Stimulated activated memory B cell treated with anti-CD40 and anti-IgM and Interleukin-4, amounts not matched to agents 10 μg/mL and 1 μg/mL and 100 μg/mL, for 72 hours (primary cell): ENCODE data around the gene ITGA3.

Experiments used
- ATAC-seq: fragments of 150-1000 bp; cut with Tn5 transposase; 2 replicates; pipeline ENCODE4 v1.10.0; 2021
- H3K27ac Mint-ChIP-seq: one replicate; pipeline ENCODE4 v1.8.0; 2022; ENCODE audit warnings: mild to moderate bottlenecking, mixed read lengths
- H3K27me3 Mint-ChIP-seq: one replicate; pipeline ENCODE4 v1.8.0; 2022; ENCODE audit warnings: mixed read lengths
- H3K36me3 Mint-ChIP-seq: one replicate; pipeline ENCODE4 v1.8.0; 2022; ENCODE audit warnings: mixed read lengths
- H3K4me1 Mint-ChIP-seq: one replicate; pipeline ENCODE4 v1.8.0; 2022; ENCODE audit warnings: mixed read lengths
- H3K4me3 Mint-ChIP-seq: one replicate; pipeline ENCODE4 v1.8.0; 2022; ENCODE audit warnings: mild to moderate bottlenecking, moderate library complexity, mixed read lengths
- H3K9me3 Mint-ChIP-seq: one replicate; pipeline ENCODE4 v1.8.0; 2022; ENCODE audit warnings: mixed read lengths

ITGA3 gene

DNA sequence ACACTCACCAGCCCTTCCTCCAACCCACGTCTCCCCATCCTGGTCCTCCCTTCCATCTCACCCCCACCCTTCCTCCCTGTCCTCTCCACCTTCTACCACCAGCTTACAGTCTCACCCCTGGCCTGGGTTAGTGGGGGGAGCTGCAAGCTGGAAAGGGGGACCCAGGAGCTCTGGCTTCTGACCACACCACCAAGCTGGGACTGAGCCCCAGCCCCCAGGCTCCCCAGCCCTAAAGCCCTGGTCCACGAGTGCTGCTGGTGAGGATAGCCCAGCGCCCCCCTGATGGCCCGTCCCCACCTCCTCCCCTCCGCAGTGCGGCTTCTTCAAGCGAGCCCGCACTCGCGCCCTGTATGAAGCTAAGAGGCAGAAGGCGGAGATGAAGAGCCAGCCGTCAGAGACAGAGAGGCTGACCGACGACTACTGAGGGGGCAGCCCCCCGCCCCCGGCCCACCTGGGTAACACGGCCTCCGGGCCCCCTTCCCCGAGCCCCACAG lies 32.0 kb downstream of the ITGA3 start:
- peaks cover 10% of the 10 kb centered on the region for H3K36me3 Mint-ChIP-seq
- H3K4me1 Mint-ChIP-seq = no peaks in the 10 kb centered on the region
- H3K4me3 Mint-ChIP-seq = no peak overlapping the region
- no peaks in the 10 kb centered on the region for H3K27me3 Mint-ChIP-seq
- peak; percentile 3 for ATAC-seq
- H3K9me3 Mint-ChIP-seq = no peaks in the 10 kb centered on the region
- H3K27ac Mint-ChIP-seq = no peak overlapping the region

DNA sequence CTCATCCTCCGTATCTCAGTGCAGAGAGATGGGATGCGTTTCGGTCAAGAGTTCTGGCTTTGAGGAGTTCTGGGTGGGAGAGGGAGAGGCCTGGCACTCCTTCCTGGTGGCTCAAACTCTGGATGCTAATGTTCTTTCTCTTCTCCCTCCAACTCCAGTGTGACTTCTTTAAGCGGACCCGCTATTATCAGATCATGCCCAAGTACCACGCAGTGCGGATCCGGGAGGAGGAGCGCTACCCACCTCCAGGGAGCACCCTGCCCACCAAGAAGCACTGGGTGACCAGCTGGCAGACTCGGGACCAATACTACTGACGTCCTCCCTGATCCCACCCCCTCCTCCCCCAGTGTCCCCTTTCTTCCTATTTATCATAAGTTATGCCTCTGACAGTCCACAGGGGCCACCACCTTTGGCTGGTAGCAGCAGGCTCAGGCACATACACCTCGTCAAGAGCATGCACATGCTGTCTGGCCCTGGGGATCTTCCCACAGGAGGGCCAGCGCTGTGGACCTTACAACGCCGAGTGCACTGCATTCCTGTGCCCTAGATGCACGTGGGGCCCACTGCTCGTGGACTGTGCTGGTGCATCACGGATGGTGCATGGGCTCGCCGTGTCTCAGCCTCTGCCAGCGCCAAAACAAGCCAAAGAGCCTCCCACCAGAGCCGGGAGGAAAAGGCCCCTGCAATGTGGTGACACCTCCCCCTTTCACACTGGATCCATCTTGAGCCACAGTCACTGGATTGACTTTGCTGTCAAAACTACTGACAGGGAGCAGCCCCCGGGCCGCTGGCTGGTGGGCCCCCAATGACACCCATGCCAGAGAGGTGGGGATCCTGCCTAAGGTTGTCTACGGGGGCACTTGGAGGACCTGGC lies 33.3 kb downstream of the ITGA3 start:
- Mint-ChIP-seq H3K4me3 (no peak overlapping the region), H3K9me3 (no peaks in the 10 kb centered on the region), H3K36me3 (peaks cover 10% of the 10 kb centered on the region), H3K27me3 (no peaks in the 10 kb centered on the region), H3K4me1 (peaks cover 2% of the 10 kb centered on the region), H3K27ac (peak overlapping the region; percentile 35)
- no peak for ATAC-seq

DNA sequence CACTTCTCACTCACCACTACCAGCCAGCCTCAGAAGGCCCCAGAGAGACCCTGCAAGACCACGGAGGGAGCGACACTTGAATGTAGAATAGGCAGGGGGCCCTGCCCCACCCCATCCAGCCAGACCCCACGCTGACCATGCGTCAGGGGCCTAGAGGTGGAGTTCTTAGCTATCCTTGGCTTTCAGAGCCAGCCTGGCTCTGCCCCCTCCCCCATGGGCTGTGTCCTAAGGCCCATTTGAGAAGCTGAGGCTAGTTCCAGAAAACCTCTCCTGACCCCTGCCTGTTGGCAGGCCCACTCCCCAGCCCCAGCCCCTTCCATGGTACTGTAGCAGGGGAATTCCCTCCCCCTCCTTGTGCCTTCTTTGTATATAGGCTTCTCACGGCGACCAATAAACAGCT lies 34.2 kb downstream of the ITGA3 start:
- no peaks in the 10 kb centered on the region for H3K9me3 Mint-ChIP-seq

DNA sequence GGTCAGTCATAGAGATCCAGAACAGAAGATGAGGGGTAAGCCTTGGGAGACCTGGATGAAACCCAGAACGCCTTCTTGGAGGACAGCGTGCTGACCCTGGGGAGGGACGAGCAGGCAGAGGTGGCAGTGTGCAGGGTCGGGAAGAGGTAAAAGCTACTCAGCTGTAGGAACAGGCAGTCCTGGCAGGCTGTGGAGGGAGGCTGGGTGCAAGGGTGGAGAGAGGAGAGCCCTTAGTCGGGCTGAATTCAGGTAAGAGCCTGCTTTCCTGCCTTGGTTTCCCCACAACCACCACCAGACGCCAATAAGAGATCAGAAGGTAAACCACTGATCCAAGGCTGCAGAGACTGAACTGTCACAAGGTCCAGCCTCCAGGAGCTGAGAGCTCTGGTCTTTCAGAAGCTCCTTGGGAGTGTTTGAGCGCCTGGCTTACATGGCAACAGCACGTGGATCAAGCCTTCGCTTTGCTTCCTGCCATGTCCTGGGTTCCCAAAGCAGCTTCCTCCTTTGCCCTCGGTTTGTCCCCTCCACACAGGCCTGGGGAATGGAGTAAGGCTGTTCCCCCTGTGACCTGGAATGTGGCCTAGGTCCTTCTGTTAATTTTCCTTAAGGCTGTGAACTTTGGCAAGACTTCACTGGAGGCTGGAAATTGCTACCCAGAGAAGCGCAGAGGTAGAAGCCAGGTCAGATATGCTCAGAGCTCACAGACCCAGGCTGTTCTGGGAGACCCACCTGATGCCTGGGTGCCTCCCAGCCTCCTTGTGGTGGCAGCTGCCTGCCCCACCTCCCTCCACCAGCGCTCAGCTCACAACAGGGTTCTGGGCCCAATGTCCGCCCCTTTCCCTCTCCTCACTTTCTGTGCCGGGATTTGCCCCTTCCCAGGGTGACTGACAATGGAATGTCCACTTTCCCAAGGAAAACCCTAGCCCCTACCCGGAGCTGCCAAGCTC lies 35.3 kb downstream of the ITGA3 start:
- peaks cover 22% of the 10 kb centered on the region for H3K4me1 Mint-ChIP-seq
- H3K27ac Mint-ChIP-seq = no peak overlapping the region
- ATAC-seq = no peak
- no peaks in the 10 kb centered on the region for H3K9me3 Mint-ChIP-seq
- H3K4me3 Mint-ChIP-seq = no peak overlapping the region
- H3K27me3 Mint-ChIP-seq = no peaks in the 10 kb centered on the region
- H3K36me3 Mint-ChIP-seq = peaks cover 10% of the 10 kb centered on the region

More for the DNA sequence above, 34.2 kb downstream of the ITGA3 start:
- Mint-ChIP-seq H3K27ac (no peak overlapping the region), H3K4me3 (no peak overlapping the region), H3K4me1 (peaks cover 11% of the 10 kb centered on the region), H3K27me3 (no peaks in the 10 kb centered on the region), H3K36me3 (peaks cover 10% of the 10 kb centered on the region)
- ATAC-seq = no peak

DNA sequence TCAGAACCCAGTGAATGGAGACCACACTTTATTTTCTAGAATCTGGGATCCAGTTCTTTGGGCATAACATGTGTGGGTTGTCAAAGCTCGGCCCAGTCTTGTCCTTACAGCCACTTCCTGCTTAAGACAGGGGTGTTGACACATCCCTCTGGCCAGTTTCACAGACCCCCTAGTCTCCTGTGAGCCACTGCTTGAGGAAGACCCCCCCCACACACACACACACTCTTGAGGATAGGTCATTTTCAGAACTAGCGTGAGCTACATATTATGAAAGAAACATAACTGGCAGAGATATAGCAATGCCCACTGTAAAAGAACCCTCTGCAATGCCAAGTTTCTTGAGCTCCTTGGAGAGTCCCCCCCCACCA lies 36.0 kb downstream of the ITGA3 start:
- no peak for ATAC-seq
- no peaks in the 10 kb centered on the region for H3K9me3 Mint-ChIP-seq
- peaks cover 29% of the 10 kb centered on the region for H3K4me1 Mint-ChIP-seq
- no peak overlapping the region for H3K27ac Mint-ChIP-seq
- H3K36me3 Mint-ChIP-seq = peaks cover 10% of the 10 kb centered on the region
- H3K4me3 Mint-ChIP-seq = no peak overlapping the region
- no peaks in the 10 kb centered on the region for H3K27me3 Mint-ChIP-seq

DNA sequence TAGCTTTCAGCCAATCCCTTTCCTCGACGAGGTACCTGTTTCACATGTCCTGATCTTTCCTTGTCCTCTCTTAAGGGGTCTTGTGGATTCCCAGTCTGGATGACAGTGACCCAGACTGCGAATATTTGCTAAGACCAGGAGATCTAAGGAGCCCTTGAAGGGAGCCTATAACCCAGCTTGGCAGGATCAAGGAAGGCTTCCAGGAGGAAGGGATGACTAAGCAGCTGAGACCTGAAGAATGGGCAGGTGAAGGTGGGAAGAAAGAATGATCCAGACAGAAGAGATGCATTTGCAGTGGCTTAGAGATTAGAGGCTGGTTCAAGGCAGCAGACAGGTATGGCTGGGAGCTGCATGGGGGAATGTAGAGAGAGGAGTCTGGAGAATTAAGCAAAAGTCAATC lies 37.3 kb downstream of the ITGA3 start:
- Mint-ChIP-seq H3K27me3 (no peaks in the 10 kb centered on the region), H3K4me1 (peaks cover 33% of the 10 kb centered on the region), H3K36me3 (peaks cover 12% of the 10 kb centered on the region), H3K9me3 (no peaks in the 10 kb centered on the region), H3K27ac (no peak overlapping the region), H3K4me3 (no peak overlapping the region)
- ATAC-seq = no peak

DNA sequence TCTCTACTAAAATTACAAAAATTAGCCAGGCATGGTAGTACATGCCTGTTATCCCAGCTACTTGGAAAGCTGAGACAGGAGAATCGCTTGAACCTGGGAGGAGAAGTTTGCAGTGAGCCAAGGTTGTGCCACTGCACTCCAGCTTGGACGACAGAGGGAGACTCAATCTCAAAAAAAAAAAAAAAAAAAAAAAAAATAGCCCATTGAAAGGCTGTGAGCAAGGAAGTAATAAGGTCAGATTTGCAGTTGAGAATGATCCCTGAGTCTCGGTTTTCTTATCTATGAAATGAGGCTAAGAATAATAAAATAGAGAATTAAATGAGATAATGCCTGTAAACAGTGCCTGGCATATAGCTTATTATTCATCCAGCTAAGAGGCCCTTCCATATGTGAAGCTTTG lies 37.9 kb downstream of the ITGA3 start:
- Mint-ChIP-seq H3K4me3 (no peak overlapping the region), H3K9me3 (no peaks in the 10 kb centered on the region), H3K4me1 (peaks cover 33% of the 10 kb centered on the region), H3K36me3 (peaks cover 16% of the 10 kb centered on the region), H3K27me3 (no peaks in the 10 kb centered on the region), H3K27ac (peak overlapping the region; percentile 87)
- no peak for ATAC-seq

DNA sequence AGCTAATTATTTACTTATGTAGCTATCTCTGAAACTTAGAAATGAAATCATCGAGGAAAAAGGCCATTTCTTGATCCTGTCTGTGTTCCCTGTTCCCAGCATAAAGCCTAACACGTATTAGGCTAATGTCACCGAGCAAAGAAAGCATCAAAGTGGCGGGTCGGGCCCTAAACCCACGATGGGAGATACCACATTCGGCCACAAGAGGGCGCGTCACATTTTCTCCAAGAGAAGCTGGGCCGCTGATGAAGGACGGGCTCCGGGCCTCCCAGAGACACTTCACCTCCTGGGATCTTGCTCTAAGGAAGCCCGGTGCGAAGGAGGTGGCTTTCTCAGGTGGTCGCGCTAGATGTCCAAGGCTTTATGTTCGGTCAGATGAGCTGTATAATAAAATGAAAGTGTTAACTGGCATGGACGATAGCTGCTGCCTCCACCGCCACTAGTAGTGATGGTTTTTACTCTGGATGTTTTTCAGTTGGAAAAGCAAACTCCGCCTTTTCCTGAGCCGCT lies 38.4 kb downstream of the ITGA3 start:
- peak; percentile 67 for ATAC-seq
- Mint-ChIP-seq H3K4me3 (peak overlapping the region; percentile 96), H3K27ac (peak overlapping the region; percentile 87), H3K27me3 (no peaks in the 10 kb centered on the region), H3K4me1 (peaks cover 33% of the 10 kb centered on the region), H3K36me3 (peaks cover 13% of the 10 kb centered on the region), H3K9me3 (no peaks in the 10 kb centered on the region)

DNA sequence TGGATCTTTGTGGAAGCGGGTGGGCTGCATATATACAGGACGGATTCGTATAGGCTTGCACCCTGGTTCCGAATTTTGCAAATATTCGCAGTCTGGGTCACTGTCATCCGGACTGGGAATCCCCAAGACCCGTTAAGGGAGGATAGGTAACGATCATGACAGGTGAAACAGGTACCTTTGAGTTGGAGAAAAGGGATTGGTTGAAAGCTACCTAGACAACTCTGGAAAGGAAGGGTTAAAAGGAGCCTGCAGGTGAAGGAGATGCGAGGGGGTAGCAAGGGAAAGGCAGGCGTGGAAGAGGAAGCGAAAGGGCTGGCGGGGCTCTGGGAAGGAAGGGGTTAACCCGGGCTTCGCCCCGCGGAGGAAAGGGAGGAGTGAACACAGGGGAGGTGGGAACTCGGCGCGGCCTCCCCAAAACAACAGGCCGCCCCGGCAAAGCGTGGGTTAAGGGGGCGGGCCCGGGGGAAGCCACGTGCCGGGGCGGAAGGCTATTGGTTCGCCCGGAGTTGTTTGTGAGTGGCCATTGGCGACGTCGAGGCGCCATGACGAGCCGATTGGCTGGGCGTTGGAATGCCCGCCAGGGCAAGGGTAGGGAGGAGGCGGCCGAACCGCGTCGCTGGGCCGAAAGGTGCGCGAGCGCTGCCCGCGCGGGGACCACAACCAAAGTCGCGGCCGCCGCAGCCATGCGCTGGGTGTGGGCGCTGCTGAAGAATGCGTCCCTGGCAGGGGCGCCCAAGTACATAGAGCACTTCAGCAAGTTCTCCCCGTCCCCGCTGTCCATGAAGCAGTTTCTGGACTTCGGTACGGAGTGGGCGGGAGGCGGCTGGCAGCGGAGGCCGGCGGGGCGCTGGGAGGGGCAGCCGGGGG lies 39.1 kb downstream of the ITGA3 start, which contains the start of gene PDK2:
Gene PDK2 (plus strand): TSS at position 599 of the 867 bp plus-strand sequence. CDS start 85 bp downstream, at position 684.
- Mint-ChIP-seq H3K4me1 (peaks cover 38% of the 10 kb centered on the region), H3K9me3 (no peaks in the 10 kb centered on the region), H3K27me3 (no peaks in the 10 kb centered on the region), H3K27ac (peak within 1 kb of the TSS; percentile 87), H3K36me3 (peaks cover 15% of the 10 kb centered on the region), H3K4me3 (peak within 1 kb of the TSS; percentile 96)
- ATAC-seq = peak; percentile 97

DNA sequence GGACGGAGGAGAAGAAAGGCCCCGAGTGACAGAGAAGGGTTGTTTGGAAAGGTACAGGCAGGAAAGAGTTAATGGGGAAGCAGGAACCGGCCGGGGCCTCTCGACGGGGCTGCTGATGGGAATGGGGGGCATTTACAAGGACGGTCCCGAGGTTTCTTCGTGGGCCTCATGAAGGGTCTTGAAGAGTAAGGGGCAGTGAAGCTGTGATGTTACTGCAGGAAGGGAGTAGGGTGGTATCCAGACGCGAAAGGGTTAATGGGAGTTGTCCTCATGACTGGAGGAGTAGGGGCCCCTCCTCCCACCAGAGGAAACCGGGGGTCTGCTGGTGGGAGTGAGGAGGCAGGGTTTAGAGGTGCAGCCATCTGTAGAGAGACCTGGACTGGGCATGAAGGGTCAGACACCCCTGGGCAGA lies 39.7 kb downstream of the ITGA3 start:
- no peaks in the 10 kb centered on the region for H3K27me3 Mint-ChIP-seq
- H3K36me3 Mint-ChIP-seq = peaks cover 16% of the 10 kb centered on the region
- peak overlapping the region; percentile 96 for H3K4me3 Mint-ChIP-seq
- peak overlapping the region; percentile 87 for H3K27ac Mint-ChIP-seq
- peaks cover 39% of the 10 kb centered on the region for H3K4me1 Mint-ChIP-seq
- H3K9me3 Mint-ChIP-seq = no peaks in the 10 kb centered on the region
- ATAC-seq = no peak

DNA sequence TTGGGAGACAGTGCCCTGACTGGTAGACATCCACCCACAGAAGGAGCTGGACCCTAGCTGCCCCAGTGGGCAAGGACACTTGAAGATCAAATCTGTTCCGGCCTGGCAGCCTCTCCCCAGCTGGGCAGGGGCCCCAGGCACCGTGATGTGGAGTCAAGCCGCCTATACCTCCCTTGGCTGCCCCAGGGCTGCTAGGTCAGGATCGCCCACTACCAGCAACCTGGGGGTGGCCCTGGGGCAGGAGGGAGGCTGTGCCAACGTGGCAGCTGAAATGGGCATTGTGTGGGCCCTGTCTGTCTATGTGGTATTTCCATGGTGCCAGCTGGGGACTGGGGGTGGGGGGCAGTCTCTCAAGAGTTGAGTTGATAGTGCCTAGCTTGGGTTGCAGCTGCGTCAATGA lies 40.2 kb downstream of the ITGA3 start:
- no peaks in the 10 kb centered on the region for H3K27me3 Mint-ChIP-seq
- peak overlapping the region; percentile 87 for H3K27ac Mint-ChIP-seq
- peak overlapping the region; percentile 96 for H3K4me3 Mint-ChIP-seq
- no peaks in the 10 kb centered on the region for H3K9me3 Mint-ChIP-seq
- ATAC-seq = no peak
- peaks cover 39% of the 10 kb centered on the region for H3K4me1 Mint-ChIP-seq
- peaks cover 16% of the 10 kb centered on the region for H3K36me3 Mint-ChIP-seq

DNA sequence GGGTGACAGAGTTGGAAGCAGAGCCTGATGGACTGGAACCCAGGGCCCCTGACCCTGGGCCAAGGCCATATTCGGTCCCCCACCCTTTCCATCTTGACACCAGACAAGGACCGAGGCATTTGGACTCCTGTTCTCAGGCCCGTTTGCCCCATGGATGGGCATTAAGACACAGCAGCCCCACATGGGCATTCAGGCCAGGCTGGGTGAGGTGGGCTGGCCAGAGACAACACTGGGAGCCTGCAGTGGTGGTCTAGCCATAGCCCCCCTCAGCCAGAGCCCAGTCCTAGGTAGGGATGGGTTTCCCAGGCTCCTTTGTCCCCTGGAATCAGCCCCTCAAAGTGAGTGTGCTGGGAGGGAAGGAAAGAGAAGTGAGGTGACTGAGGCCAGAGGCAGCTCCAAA lies 40.8 kb downstream of the ITGA3 start:
- Mint-ChIP-seq H3K4me1 (peaks cover 39% of the 10 kb centered on the region), H3K9me3 (no peaks in the 10 kb centered on the region), H3K27me3 (no peaks in the 10 kb centered on the region), H3K27ac (no peak overlapping the region), H3K36me3 (peaks cover 16% of the 10 kb centered on the region), H3K4me3 (no peak overlapping the region)
- ATAC-seq = no peak

DNA sequence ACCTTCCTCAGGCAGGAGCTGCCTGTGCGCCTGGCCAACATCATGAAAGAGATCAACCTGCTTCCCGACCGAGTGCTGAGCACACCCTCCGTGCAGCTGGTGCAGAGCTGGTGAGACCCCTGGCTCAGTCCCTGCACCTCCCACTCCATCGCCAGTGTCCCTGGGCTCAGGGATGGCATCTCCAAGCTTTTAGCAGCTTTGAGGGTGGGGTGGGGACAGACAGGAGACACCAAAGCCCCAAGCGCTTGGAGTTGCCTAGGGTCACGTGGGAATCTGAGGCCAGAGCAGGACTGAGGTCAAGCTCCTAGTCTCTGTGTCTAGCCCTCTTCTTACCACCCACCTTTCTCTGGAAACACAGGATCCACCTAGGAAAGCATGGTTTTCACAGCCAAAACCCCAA lies 41.5 kb downstream of the ITGA3 start:
- no peaks in the 10 kb centered on the region for H3K27me3 Mint-ChIP-seq
- H3K27ac Mint-ChIP-seq = no peak overlapping the region
- H3K4me3 Mint-ChIP-seq = no peak overlapping the region
- ATAC-seq = no peak
- H3K9me3 Mint-ChIP-seq = no peaks in the 10 kb centered on the region
- H3K36me3 Mint-ChIP-seq = peaks cover 16% of the 10 kb centered on the region
- H3K4me1 Mint-ChIP-seq = peaks cover 39% of the 10 kb centered on the region

DNA sequence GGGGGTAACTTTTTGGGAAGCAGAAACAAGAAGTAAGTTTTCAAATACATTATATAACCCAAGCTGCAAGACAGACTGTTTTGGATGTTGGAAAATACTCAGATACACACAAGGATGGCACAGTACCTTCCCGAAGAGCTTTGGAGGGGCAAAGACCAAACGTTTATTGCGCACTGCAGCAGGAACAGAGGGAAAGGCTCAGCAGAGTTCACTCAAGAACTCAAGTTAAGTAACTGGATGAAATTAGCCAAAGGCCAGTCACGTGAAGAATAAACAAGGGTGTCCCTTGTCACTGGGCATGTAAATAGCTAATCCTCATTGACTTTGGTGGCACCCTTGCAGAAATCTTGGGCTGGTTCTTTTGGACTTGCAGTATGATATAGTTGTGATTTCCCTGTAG lies 42.0 kb downstream of the ITGA3 start:
- ATAC-seq = no peak
- H3K4me1 Mint-ChIP-seq = peaks cover 39% of the 10 kb centered on the region
- no peaks in the 10 kb centered on the region for H3K27me3 Mint-ChIP-seq
- peaks cover 16% of the 10 kb centered on the region for H3K36me3 Mint-ChIP-seq
- no peak overlapping the region for H3K4me3 Mint-ChIP-seq
- no peaks in the 10 kb centered on the region for H3K9me3 Mint-ChIP-seq
- H3K27ac Mint-ChIP-seq = no peak overlapping the region
